GM18951 (cell line): ENCODE data around the gene FRMD4A.

Source experiments
- POLR2A ChIP-seq: IDR thresholded peaks from 4 replicates; pipeline ENCODE4 v1.6.1; 2011; ENCODE audit warnings: mild to moderate bottlenecking; ENCODE audit not compliant: insufficient read length, insufficient read depth; ENCODE audit errors: extremely low read depth
- in situ Hi-C: fragments of 300-500 bp; cut with MboI; formaldehyde crosslinking; loops from one replicate; pipeline ENCODE4 v1.12.0; 2022; ENCODE audit warnings: low sequenced_read_pairs, mixed read lengths, inconsistent platforms; ENCODE audit not compliant: unreplicated experiment

FRMD4A gene

GRCh38 chr10:14173706-14174594, 156.8 kb downstream of the FRMD4A start:
- TF ChIP-seq POLR2A: no peak
- in situ Hi-C loops: no loop called here

GRCh38 chr10:14173391-14173705, 157.4 kb downstream of the FRMD4A start:
- in situ Hi-C loops: no loop called here
- no peak for TF ChIP-seq POLR2A

GRCh38 chr10:14172336-14172950, 158.3 kb downstream of the FRMD4A start:
- no peak for TF ChIP-seq POLR2A
- in situ Hi-C loops: no loop called here

DNA sequence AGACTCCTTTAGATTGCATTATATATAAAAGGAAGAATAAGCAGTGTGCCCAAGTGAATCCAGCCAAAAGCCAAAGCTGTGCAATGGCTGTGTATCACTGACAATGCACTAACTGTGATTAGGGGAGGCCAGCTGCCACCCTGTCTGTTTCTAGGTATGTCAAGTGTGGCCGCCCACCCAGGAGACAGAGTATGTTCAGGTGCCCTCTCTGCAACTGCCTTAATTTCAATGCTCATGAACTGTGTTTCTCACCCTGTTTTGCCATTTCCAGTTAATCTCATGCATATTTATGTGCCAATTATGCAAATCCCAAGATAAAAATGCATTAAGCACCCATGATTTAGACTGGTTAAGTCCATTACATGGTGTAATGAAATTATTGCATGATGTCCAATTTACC, 159.4 kb downstream of the FRMD4A start:
- no peak for TF ChIP-seq POLR2A
- in situ Hi-C loops: no loop called here

DNA sequence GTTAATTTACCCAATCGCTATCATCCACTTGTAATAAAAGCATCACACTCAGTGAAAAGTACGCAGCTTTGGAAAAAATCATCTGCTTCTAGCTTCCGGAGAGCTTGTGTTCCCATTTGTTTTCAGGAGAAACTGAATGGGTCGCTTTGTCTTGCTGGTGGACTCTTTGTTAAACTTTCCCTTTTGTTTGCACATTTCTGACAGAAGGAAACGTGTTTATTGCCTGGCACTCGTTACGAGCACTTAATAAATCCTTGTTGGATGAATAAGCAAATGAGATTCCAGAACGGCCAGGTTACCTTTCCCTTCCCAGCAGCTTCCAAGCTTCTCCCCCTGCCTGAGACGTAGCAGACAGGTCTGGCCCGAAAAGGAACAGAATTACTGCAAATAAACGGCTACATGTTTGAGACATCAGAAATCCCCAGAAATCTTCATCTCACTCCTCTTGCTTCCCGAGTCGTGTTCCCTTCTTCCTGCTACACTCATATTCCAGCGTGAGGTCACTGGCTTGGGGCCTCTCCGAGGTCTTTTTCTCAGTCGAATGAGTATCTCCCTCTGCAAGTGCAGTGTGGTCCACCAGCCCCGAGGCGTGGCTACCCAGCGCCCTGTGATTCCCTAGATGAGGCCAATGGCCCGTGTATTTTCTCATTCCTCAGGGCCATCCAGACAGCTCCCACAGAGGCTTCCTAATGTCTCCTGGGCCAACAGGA, 167.2 kb downstream of the FRMD4A start:
- in situ Hi-C loops: no loop called here

DNA sequence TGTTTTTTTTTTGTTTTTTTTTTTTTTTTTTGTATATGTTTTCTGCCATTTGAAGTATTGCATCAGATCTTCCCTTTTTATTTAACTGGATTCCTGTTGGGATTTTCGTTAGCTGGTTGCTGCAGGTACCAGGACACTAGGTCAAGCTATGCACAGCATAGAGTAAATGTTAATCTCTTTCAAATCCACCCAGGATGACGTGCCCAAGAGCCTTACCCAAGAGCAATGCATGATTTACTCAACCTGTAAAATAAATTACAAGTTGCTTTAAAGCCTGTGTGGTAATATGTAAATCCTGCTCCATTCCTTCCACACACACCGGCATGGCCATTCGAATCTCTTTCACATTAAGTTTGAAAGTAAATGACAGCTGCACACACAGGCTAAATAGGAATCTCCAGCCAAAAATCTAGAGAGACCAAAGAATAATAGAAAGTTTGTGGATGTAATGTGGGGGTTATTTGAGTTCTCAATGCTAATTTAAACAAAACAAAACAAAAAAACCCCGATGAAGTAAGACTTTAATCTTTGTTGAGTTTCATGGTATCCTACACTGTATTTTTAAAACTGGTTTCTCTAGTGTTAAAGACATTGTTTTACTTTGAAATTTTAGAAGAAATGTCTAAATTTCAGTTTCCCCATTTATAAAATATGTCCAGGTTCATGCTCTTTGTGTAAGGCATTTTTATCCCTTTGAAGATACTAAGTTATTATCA, 167.9 kb downstream of the FRMD4A start:
- in situ Hi-C loops: no loop called here
- no peak for TF ChIP-seq POLR2A

More for the DNA sequence above, 167.2 kb downstream of the FRMD4A start:
- no peak for TF ChIP-seq POLR2A

- TF ChIP-seq POLR2A: no peak
- in situ Hi-C loops: no loop called here
Observed at GRCh38 chr10:14162061-14162460, 168.7 kb downstream of the FRMD4A start.

DNA sequence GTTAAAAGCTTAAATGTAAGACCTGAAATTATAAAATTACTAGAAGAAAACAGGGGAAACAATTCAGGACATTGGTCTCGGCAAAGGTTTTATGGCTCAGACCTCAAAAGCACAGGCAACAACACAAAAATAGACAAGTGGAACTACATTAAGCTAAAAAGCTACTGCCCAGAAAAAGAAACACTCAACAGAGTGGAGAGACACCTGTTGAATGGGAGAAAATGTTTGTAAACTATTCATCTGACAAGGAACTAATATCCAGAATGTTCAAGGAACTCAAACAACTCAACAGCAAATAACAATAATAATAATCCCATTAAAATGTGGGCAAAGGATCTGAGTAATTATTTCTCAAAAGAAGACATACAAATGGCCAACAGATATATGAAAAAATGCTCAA, 170.4 kb downstream of the FRMD4A start:
- no peak for TF ChIP-seq POLR2A
- in situ Hi-C loops: no loop called here

- in situ Hi-C loops: no loop called here
- TF ChIP-seq POLR2A: no peak
Observed at GRCh38 chr10:14158575-14158974, 172.1 kb downstream of the FRMD4A start.

- in situ Hi-C loops: no loop called here
- TF ChIP-seq POLR2A: no peak
Observed at GRCh38 chr10:14156104-14156503, 174.6 kb downstream of the FRMD4A start.

- in situ Hi-C loops: no loop called here
- TF ChIP-seq POLR2A: no peak
Observed at GRCh38 chr10:14153570-14154055, 177.1 kb downstream of the FRMD4A start.

DNA sequence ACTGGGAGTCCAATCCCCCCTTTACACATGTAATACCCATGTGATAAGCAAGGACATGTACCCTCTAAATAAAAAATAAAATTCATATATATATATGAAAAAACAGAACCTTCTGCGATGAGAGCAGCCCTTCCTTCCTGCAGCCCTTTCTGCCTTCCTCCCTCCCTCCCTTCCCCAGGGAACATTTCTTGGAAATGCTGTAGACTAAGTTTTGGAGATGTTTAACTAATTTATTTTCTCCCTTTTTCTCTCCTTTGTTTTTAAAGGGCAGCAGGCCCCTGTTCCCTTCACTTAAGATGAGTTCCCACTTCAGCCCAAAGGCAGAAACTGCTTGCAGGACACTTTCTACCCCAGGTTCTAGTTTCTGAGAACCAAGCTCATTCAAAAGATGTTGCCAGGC, 179.2 kb downstream of the FRMD4A start:
- in situ Hi-C loops: no loop called here

GRCh38 chr10:14150526-14150925, 180.2 kb downstream of the FRMD4A start:
- no peak for TF ChIP-seq POLR2A
- in situ Hi-C loops: no loop called here

More for the DNA sequence above, 179.2 kb downstream of the FRMD4A start:
- no peak for TF ChIP-seq POLR2A
